H1 (cell line): ENCODE data around the gene CCDC178. TPM values are rescaled to one million over a fixed set of nuclear protein-coding genes. Genes with fewer than 3 reads are reported as not detected.

Experiments
- CTCF ChIA-PET: fragments of 300-600 bp; sonication (Branson Sonifier 250); formaldehyde crosslinking; loops from one replicate; lab custom pipeline; 2021; ENCODE audit not compliant: partially characterized antibody; lab: Charles Lee
- POLR2A ChIA-PET: fragments of 300-600 bp; sonication (Branson Sonifier 250); formaldehyde crosslinking; loops from one replicate; lab custom pipeline; 2021; ENCODE audit warnings: inconsistent platforms; ENCODE audit not compliant: partially characterized antibody; lab: Charles Lee
- DNase-seq, 2 experiments: peaks; one replicate each; pipeline versions ENCODE4 v3.0.0 to v3.0.0-alpha.2; 2010 to 2022; ENCODE audit warnings: low spot score in 2 of 2, low read depth in 1 of 2, mixed read lengths in 1 of 2
- FAIRE-seq: peaks from 2 replicates; lab custom pipeline; 2011; peaks lifted over from hg19 to GRCh38; lab: Jason Lieb, UNC
- H2AFZ ChIP-seq: 2 replicates; pipeline ENCODE4 v1.8.1; 2012; ENCODE audit warnings: low read length, inconsistent platforms
- H2AK5ac ChIP-seq: 2 replicates; pipeline ENCODE4 v1.6.1; 2013; ENCODE audit warnings: low read depth, low read length
- H2BK120ac ChIP-seq: replicated peaks from 2 replicates; pipeline ENCODE3; 2013; ENCODE audit warnings: low read depth, low read length, inconsistent platforms
- H2BK12ac ChIP-seq: 2 replicates; pipeline ENCODE4 v1.6.1; 2013; ENCODE audit warnings: low read depth, low read length
- H2BK15ac ChIP-seq: 2 replicates; pipeline ENCODE4 v1.6.1; 2013; ENCODE audit warnings: low read length
- H2BK20ac ChIP-seq: 2 replicates; pipeline ENCODE4 v1.6.1; 2013; ENCODE audit warnings: low read length
- H2BK5ac ChIP-seq: 2 replicates; pipeline ENCODE4 v1.6.1; 2013; ENCODE audit warnings: low read depth, low read length
- H3K14ac ChIP-seq: 2 replicates; pipeline ENCODE4 v1.6.1; 2013; ENCODE audit warnings: inconsistent platforms; ENCODE audit not compliant: insufficient read length
- H3K18ac ChIP-seq: 2 replicates; pipeline ENCODE4 v1.6.1; 2013; ENCODE audit warnings: low read length; ENCODE audit errors: extremely low read depth
- H3K23ac ChIP-seq: 2 replicates; pipeline ENCODE4 v1.6.1; 2013; ENCODE audit warnings: inconsistent platforms; ENCODE audit not compliant: insufficient read length
- H3K23me2 ChIP-seq: 2 replicates; pipeline ENCODE4 v1.6.1; 2013; ENCODE audit warnings: low read depth, low read length
- H3K27ac ChIP-seq: 2 replicates; pipeline ENCODE4 v1.6.1; 2011; ENCODE audit warnings: low read depth, low read length, inconsistent platforms
- H3K27me3 ChIP-seq, 4 experiments: replicated peaks in 1 of 4; 1 replicate in 1 of 4; 2 replicates in 3 of 4; pipeline versions ENCODE4 v1.6.1 to v1.8.1; 2011 to 2013; ENCODE audit warnings: low read length in 3 of 4, mild to moderate bottlenecking in 3 of 4, inconsistent platforms in 2 of 4, mixed read lengths in 2 of 4, moderate library complexity in 1 of 4; ENCODE audit not compliant: control insufficient read depth in 3 of 4, insufficient read depth in 3 of 4; ENCODE audit errors: extremely low read depth in 1 of 4
- H3K36me3 ChIP-seq, 4 experiments: 2 replicates each; pipeline versions ENCODE4 v1.6.1 to v1.8.1; 2011 to 2013; ENCODE audit warnings: mild to moderate bottlenecking in 4 of 4, low read length in 3 of 4, moderate library complexity in 2 of 4, control low read depth in 1 of 4, inconsistent platforms in 1 of 4; ENCODE audit not compliant: insufficient read depth in 4 of 4, control insufficient read depth in 2 of 4
- H3K4ac ChIP-seq: replicated peaks from 2 replicates; pipeline ENCODE3; 2013; ENCODE audit warnings: low read length, low read depth, mixed read lengths, inconsistent platforms; ENCODE audit not compliant: insufficient read length
- H3K4me1 ChIP-seq, 4 experiments: replicated peaks in 1 of 4; 1 replicate in 1 of 4; 2 replicates in 3 of 4; pipeline versions ENCODE4 v1.6.1 to v1.8.1; 2011 to 2013; ENCODE audit warnings: low read length in 3 of 4, inconsistent platforms in 2 of 4, mixed read lengths in 1 of 4; ENCODE audit not compliant: insufficient read depth in 4 of 4, control insufficient read depth in 3 of 4
- H3K4me2 ChIP-seq, 2 experiments: 2 replicates each; pipeline versions ENCODE4 v1.6.1 to v1.8.1; 2011 to 2013; ENCODE audit warnings: low read depth in 2 of 2, low read length in 2 of 2, control low read depth in 1 of 2, inconsistent platforms in 1 of 2, mild to moderate bottlenecking in 1 of 2; ENCODE audit not compliant: insufficient read depth in 1 of 2
- H3K4me3 ChIP-seq, 4 experiments: fragments of 200-600, 300-600 bp in 1 of 4; sonication (generic), shearing (Covaris generic), sonication (Bioruptor Twin) in 1 of 4; 2 replicates each; pipeline versions ENCODE4 v1.5.1 to v1.8.1; 2011 to 2016; ENCODE audit warnings: low read length in 4 of 4, low read depth in 3 of 4, control low read depth in 2 of 4, inconsistent platforms in 2 of 4, mild to moderate bottlenecking in 2 of 4, mixed read lengths in 1 of 4, moderate library complexity in 1 of 4; ENCODE audit not compliant: insufficient read depth in 2 of 4; ENCODE audit errors: extremely low read depth in 1 of 4
- H3K56ac ChIP-seq: replicated peaks from 2 replicates; pipeline ENCODE3; 2013; ENCODE audit warnings: low read depth, mild to moderate bottlenecking, mixed read lengths, low read length, inconsistent platforms; ENCODE audit not compliant: insufficient read length
- H3K79me1 ChIP-seq: 2 replicates; pipeline ENCODE4 v1.6.1; 2013; ENCODE audit warnings: low read depth, low read length, control low read depth
- H3K79me2 ChIP-seq, 2 experiments: 2 replicates each; pipeline versions ENCODE4 v1.6.1 to v1.8.1; 2012 to 2013; ENCODE audit warnings: low read length in 2 of 2, mild to moderate bottlenecking in 2 of 2, inconsistent platforms in 1 of 2; ENCODE audit not compliant: insufficient read depth in 2 of 2, control insufficient read depth in 1 of 2
- H3K9ac ChIP-seq, 4 experiments: replicated peaks in 1 of 4; 1 replicate in 1 of 4; 2 replicates in 3 of 4; pipeline versions ENCODE4 v1.6.1 to v1.8.1; 2011 to 2013; ENCODE audit warnings: low read depth in 3 of 4, low read length in 3 of 4, control low read depth in 2 of 4, mild to moderate bottlenecking in 2 of 4, moderate library complexity in 2 of 4, inconsistent platforms in 1 of 4; ENCODE audit errors: extremely low read depth in 1 of 4
- H3K9me3 ChIP-seq, 2 experiments: 2 replicates each; pipeline versions ENCODE4 v1.6.1 to v1.8.1; 2012 to 2013; ENCODE audit warnings: mild to moderate bottlenecking in 2 of 2, moderate library complexity in 2 of 2, control low read depth in 1 of 2, inconsistent platforms in 1 of 2, low read depth in 1 of 2, low read length in 1 of 2, mixed read lengths in 1 of 2; ENCODE audit not compliant: insufficient read depth in 2 of 2
- H4K20me1 ChIP-seq, 2 experiments: replicated peaks in 1 of 2; 2 replicates each; pipeline versions ENCODE3 to v1.8.1; 2011 to 2013; ENCODE audit warnings: inconsistent platforms in 2 of 2, low read length in 2 of 2, mild to moderate bottlenecking in 1 of 2; ENCODE audit not compliant: insufficient read depth in 2 of 2, control insufficient read depth in 1 of 2
- H4K5ac ChIP-seq: 2 replicates; pipeline ENCODE4 v1.6.1; 2013; ENCODE audit warnings: low read length, low read depth, mixed read lengths, inconsistent platforms; ENCODE audit not compliant: insufficient read length
- H4K8ac ChIP-seq: 2 replicates; pipeline ENCODE4 v1.8.0; 2013; ENCODE audit warnings: mild to moderate bottlenecking, moderate library complexity, low read length, inconsistent platforms; ENCODE audit not compliant: insufficient read depth; ENCODE audit errors: extremely low read depth
- H4K91ac ChIP-seq: replicated peaks from 2 replicates; pipeline ENCODE3; 2013; ENCODE audit warnings: low read length, mixed read lengths, inconsistent platforms; ENCODE audit not compliant: insufficient read length
- ATF3 ChIP-seq: IDR thresholded peaks from 2 replicates; pipeline ENCODE4 v1.6.1; 2011; ENCODE audit warnings: low read depth, mild to moderate bottlenecking, low read length; ENCODE audit not compliant: insufficient read depth
- CTCF ChIP-seq, 3 experiments: IDR thresholded peaks; 1 replicate in 2 of 3; 2 replicates in 1 of 3; pipeline versions ENCODE4 v1.5.1 to v1.6.1; 2011; ENCODE audit warnings: low read length in 3 of 3, mild to moderate bottlenecking in 3 of 3, inconsistent platforms in 2 of 3, low read depth in 1 of 3, moderate library complexity in 1 of 3; ENCODE audit not compliant: insufficient read depth in 1 of 3; ENCODE audit errors: control extremely low read depth in 1 of 3
- RAD21 ChIP-seq, 2 experiments: IDR thresholded peaks in 1 of 2; conservative IDR thresholded peaks in 1 of 2; 2 replicates each; pipeline ENCODE4 v1.6.1; 2011; ENCODE audit warnings: low read depth in 2 of 2, low read length in 2 of 2, improper control_type of control experiment in 1 of 2, inconsistent platforms in 1 of 2, mild to moderate bottlenecking in 1 of 2, moderate library complexity in 1 of 2
- SP4 ChIP-seq: IDR thresholded peaks from 2 replicates; pipeline ENCODE4 v1.6.1; 2012; ENCODE audit warnings: low read length, inconsistent platforms
- ZNF274 ChIP-seq: IDR thresholded peaks from 2 replicates; pipeline ENCODE4 v1.7.0; 2012; ENCODE audit warnings: low read length, borderline replicate concordance; ENCODE audit errors: extremely low read depth
- WGBS, 2 experiments: shearing (Covaris generic) in 1 of 2; methylation state at CpG; one replicate each; pipeline versions ENCODE4 v1.1.6 to v1.1.7; 2013 to 2015; ENCODE audit warnings: low lambda C conversion rate in 2 of 2, mixed read lengths in 2 of 2, inconsistent platforms in 1 of 2, low coverage in 1 of 2, missing lambda C conversion rate in 1 of 2; ENCODE audit not compliant: insufficient replicate concordance in 2 of 2, insufficient coverage in 1 of 2, insufficient read length in 1 of 2; ENCODE audit errors: extremely low coverage in 1 of 2, missing lambda C conversion rate in 1 of 2; 5-methylcytosine and 5-hydroxymethylcytosine counted together
- polyA plus RNA-seq, 7 experiments: library from polyadenylated mRNA; depleted of rRNA in 3 of 7; stranded (reverse) in 5 of 7; unstranded in 2 of 7; fragments of >200 nt in 5 of 7; fragments of 200-250 nt in 2 of 7; gene quantifications; 1 replicate in 5 of 7; 2 replicates in 1 of 7; 4 replicates in 1 of 7; pipeline versions ENCODE4 v1.2.1 to v1.2.3, GENCODE V29; 2011 to 2013; ENCODE audit warnings: missing spikeins in 2 of 7, mixed read lengths in 2 of 7
- total RNA-seq: library from RNA; stranded (reverse); fragmentation: NEBNext Ultra II Directional; extraction: Animal tissue kit (Norgen Biotek cat#: 25700); gene quantifications from 2 replicates; pipeline ENCODE4 v1.2.1, GENCODE V29; 2021

CCDC178 gene
- total and polyA plus RNA-seq, 2 of the 8 experiments (the other 6 are each of a cell fraction or from before 2014, with no cell fraction given) = not detected

DNA sequence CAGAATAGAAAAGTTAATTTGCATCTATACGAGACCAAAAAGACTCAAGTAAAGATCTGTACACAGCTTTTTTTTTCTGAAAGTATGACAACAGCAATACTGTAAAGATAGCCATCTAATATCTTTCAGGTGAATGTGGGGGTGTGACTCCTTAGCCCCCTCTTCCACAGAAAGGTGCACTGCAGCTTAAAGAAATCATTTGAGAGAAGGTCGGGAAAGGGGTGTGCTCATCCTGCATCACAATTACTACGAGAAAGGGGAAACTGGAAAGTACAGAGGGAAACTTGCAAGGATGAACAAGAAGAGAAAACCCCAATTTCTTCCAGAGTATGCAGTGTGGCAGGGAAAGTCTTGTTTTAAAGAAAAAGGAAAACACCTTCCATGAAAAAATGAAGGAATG, 255.6 kb downstream of the CCDC178 start:
- Histone ChIP-seq H4K8ac (no peak overlapping the region), H3K23me2 (no peaks in the 10 kb centered on the region), H3K56ac (no peak overlapping the region), H3K4me3 (no peak overlapping the region), H3K27me3 (no peaks in the 10 kb centered on the region), H3K4me2 (no peak overlapping the region), H3K79me2 (no peaks in the 10 kb centered on the region), H3K18ac (no peak overlapping the region), H3K36me3 (no peaks in the 10 kb centered on the region), H2BK15ac (no peak overlapping the region), H4K20me1 (no peaks in the 10 kb centered on the region), H3K79me1 (no peaks in the 10 kb centered on the region), H2BK5ac (no peak overlapping the region), H2AK5ac (no peak overlapping the region), H3K4ac (no peak overlapping the region), H4K5ac (no peak overlapping the region), H2BK12ac (no peak overlapping the region), H3K23ac (no peak overlapping the region), H3K4me1 (no peaks in the 10 kb centered on the region), H2BK120ac (no peak overlapping the region), H4K91ac (no peak overlapping the region), H3K27ac (no peak overlapping the region), H2BK20ac (no peak overlapping the region), H3K9me3 (no peaks in the 10 kb centered on the region), H2AFZ (no peak overlapping the region), H3K9ac (no peak overlapping the region), H3K14ac (no peak overlapping the region)
- FAIRE-seq (peak; percentile 36), DNase-seq (no peak)
- POLR2A ChIA-PET = no interaction called here
- CTCF ChIA-PET = interaction anchor here (0.5 to 2.8 kb wide), 13 partner anchors 8 to 133 kb away, joined by 3 to 15 read pairs (median 4); no protein-coding TSS in a partner anchor
- TF ChIP-seq CTCF (IDR thresholded peaks at IDR 0.05; ENCODE audit: control extremely low read depth in 1 of 3, insufficient read depth in 1 of 3, low read depth in 1 of 3, low read length in 3 of 3) (peak in 2 of 3 experiments; percentile 32 to 52; a peak in 2 of 4 replicates), RAD21 (IDR thresholded peaks at IDR 0.05 in 1 of 2, conservative IDR thresholded peaks at IDR 0.05 in 1 of 2; ENCODE audit: low read depth in 2 of 2, low read length in 2 of 2) (peak; percentile 38 to 45; a peak in 3 of 4 replicates), ZNF274 (no peak), SP4 (no peak), ATF3 (no peak)
- 53% methylated on average over 3 of the region's 3 CpGs; no CpG with 5 or more reads in 1 of the 2 experiments for WGBS, 2 experiments
